HG03060 (cell line): ENCODE results near the gene KLHL29.

Experiments
- ATAC-seq: cut with Tn5 transposase; IDR thresholded peaks from one replicate; pipeline ENCODE4 v1.9.1; 2021; ENCODE audit warnings: low read depth, moderate number of reproducible peaks; ENCODE audit not compliant: unreplicated experiment

Gene KLHL29

DNA sequence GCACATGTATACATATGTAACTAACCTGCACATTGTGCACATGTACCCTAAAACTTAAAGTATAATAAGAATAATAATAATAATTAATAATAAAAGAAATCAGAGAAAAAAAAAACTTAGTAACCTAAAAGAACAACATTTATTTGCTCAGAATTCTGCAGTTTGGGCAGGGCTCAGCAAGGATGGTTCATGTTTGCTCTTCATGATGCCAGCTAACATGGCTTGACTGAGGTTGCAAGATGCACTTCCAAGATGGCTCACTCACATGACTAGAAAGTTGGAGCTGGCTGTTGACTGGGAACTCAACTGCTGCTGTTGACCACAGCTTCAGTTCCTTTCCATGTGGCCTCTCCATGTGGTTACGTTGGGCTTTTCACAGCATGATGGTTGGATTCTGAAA, 56.4 kb downstream of the KLHL29 start:
- no peak for ATAC-seq

- no peak for ATAC-seq
These were observed 60.5 kb downstream of the KLHL29 start for GRCh38 chr2:23445450-23445868.

- no peak for ATAC-seq
These were observed 61.9 kb downstream of the KLHL29 start for GRCh38 chr2:23446916-23447315.

GRCh38 chr2:23447405-23447804, 62.4 kb downstream of the KLHL29 start:
- no peak for ATAC-seq

DNA sequence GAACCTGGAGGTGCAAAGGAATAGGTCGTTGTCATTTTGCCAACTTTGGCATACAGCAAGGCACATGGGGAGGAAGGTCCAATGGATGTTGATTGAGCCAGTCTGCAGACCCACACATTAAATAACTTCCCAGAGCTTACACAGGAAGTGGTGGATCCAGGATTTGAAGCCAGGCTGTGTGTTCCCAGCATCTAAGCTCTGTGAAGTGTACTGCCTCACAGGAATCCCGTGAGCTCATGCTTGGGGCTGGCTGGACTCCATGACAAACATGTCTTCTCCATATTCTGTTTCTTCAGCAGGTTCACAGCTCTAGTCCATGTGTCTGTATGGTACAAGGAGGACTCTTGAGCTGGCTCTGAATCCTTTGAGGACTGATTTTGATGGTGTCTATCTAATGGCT, 63.9 kb downstream of the KLHL29 start:
- ATAC-seq, result no peak

DNA sequence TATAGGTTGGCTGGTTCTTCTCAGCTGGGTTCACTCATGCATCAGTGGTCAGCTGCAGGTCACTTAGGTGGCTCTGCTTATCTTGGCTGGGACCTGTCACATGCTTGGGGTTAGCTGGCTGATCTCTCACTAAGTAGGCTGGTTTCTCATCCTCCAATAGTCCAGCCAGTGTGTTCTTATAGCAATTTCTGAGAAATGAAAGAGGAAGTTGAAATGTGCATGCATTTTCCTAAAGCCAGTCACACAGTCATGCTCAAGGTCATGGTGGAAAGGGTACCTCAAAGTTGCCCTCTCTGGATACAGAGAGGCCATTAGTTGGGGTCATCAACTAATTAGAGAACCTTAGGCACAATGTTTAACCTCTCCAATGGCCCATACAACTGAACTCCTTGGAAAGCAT, 64.4 kb downstream of the KLHL29 start:
- peak; percentile 81 for ATAC-seq

DNA sequence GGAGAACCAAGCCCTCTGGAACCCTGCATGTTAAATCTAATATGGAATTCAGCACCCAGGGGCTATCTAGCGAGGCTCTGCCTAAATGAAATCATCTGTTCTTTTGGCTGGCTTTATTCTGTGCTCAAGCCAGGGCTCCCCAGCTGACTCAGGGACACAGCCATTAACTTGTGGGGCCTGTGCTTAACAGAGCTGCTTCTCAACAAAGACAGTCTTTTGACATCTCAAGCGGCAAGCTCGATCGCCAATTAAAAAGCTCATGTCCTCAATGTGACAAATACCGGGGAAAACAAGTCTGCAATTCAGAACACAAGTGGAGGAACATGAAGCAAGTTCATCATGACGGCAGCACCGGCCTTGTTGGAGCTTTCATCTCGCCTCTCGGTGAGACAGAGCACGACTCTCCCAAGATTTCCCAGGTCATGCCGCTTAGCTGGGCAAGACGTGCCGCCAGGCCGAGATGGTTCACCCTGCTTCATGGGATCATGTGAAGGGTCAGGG, 64.9 kb downstream of the KLHL29 start:
- no peak for ATAC-seq

DNA sequence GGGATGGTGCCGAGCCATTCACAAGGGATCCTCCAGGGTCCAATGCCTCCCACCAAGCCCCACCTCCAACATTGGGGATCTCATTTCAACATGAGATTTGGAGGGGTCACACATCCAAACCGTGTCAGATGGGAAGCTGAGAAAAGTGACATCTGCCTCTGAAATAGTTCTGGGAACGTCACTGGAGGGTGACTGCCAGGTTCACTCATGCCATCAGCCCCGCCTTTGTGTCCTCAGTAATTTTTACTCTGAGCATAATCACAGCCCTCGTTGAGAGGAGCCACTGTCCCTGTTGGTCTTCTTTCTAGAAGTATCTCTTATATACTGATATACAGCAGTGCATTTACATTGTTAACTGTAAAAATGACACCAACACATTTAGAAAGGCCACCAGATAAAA, 67.4 kb downstream of the KLHL29 start:
- ATAC-seq, result no peak

DNA sequence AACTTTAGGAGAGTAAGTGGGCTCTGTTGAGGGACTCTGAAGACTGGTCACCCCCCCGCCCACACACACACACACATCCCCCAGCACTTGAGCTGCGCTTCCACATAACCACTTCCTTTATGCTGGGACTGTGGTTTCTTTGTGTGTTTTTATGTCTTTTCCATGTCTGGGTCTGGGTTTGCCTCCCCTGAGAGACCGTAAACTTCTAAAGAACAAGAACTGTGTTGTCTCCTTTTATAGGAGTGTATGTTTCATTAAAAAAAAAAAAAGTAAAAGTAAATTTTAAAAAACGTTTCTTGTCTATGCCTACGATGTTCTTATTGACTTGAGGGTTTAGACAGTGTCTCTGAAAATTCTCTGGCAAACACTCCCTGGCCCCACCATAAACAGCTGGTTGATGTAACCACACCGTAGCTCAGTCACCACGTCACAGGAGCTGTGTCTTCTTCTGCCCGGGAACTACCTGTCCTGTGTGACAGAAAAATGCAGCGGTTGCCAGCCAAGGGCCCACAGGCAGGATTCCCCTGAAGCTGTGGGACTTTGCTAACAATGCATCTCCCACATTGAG, 68.0 kb downstream of the KLHL29 start:
- peak; percentile 31 for ATAC-seq

GRCh38 chr2:23453432-23453831, 68.5 kb downstream of the KLHL29 start:
- no peak for ATAC-seq

DNA sequence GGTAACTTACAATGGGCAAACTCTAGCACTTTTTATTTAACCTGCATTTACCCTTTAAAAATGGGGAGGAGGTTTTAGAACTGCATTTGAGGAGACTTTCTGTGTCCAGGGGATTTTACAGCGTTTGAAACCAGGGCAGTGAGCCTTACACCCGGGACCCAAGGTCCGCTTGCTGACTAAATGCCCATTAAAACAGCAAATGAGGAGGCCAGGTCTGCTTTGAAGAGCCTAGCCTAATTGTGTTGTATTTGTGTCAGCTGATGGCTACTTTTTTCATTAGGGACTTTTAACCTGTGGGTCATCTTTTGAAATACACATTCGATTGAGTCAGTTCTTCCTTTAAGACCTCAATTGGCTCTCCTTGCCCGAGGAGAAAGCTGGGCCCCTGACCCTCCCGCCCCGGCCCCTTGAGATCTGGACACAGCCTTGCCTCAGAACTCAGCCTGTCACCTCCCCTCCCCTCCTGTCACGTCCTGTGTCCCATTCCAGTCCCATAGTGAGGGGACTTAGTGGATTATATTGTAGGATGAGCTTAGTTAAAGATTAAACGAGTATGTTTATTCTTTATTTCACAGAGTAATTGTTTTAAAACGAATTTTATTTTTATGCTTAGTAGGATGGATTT, 69.0 kb downstream of the KLHL29 start:
- no peak for ATAC-seq

DNA sequence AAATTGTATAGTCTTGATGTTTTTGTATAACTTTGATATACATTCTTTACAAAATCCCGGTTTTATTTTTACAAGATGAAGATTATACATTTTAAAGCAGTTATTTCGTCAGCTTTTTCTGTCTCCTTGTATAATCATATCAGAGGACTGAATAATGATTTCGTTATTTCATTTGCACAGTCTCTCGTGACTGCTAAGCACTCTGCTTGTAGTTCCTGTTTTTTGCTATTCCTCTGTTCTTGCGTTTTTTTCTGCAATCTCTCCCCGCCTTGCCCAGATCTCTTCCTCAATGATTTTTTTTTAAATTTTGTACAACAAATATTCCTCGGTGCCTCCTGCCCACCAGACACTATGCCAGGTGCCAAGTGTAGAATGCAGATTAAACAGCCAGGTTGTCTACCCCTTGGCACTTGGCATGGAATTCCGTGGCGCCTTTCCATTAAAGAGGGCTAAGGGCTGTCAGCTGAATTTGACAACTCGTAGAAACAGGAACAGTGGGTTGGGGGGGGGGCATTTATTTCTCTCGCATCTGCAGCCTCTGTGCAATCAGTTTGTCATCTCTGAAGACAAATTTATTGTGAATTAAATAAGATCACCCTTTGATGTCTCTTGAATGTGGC, 69.6 kb downstream of the KLHL29 start:
- no peak for ATAC-seq

- no peak for ATAC-seq
These were observed 71.4 kb downstream of the KLHL29 start for GRCh38 chr2:23456396-23456795.

GRCh38 chr2:23456881-23457760, 72.1 kb downstream of the KLHL29 start:
- ATAC-seq, result no peak

GRCh38 chr2:23457990-23458682, 73.2 kb downstream of the KLHL29 start:
- no peak for ATAC-seq

DNA sequence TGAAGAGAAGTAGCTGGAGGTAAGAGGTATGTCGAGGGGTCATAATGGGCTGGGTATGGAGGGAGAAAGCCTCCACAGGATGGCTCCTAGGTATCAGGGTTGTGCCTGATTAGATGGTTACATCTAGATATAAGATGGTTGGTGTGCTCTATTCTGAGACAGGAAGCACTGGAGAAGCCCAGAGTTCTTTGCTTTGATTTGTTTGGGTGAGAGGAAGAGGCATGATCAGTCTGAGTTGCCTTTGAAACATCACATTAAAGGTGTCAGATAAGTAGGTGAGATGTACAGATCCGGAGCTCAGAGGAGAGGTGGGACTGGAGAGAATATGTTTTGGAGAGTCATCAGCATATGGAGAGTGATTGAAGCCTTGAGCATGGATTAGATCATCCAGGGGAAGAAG, 74.1 kb downstream of the KLHL29 start:
- no peak for ATAC-seq

DNA sequence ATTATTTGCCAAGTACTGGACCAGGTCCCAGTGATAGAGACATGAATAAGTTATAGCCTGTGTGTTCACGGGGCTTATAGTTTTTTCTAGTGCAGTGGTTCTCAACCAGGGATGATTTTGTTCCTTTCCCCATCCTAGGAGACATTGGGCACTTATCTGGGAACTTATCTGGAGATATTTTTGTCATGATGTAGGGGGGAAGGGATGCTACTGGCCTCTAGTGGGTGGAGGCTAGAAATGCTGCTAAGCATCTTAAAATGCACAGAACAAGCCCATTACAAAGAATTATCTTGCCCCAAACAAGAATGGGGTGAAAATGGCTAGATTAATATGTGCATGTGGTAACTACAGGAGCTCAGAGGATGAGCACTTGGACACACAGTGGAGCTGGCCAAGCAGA, 75.2 kb downstream of the KLHL29 start:
- ATAC-seq, result no peak

GRCh38 chr2:23460993-23461392, 76.0 kb downstream of the KLHL29 start:
- no peak for ATAC-seq

- no peak for ATAC-seq
These were observed 79.2 kb downstream of the KLHL29 start for GRCh38 chr2:23464156-23464555.

DNA sequence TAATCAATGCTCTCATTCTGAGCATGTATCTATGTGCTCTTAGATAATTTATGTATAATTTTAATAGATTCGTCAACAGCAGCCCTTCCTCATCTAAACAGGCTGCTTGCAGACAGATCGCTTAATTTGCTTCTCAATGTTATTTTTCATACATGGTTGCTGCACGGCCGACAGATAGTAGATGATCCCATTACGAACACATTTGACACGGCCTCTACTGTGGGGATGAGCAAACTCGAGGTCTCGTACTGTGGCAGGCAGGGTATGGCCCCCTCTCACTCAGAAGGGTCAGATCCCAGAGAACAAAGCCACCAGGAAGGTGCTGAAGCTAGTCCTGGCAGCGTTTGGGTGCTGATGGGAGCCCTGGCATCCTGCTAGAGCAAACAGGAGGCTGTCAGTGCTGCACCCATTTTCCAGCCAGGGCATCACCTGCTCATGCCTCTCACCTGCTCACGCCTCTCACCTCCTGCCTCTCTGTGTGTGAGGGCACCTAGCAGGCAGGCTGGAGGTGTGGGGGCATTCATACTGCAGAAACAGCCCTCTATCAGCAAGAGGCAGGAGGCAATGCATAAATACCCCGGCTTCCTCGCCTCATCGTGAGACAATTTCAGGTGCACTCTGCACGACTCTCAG, 80.0 kb downstream of the KLHL29 start:
- ATAC-seq, result no peak
